Adrenal gland (tissue), 5 donors: Measurements from ENCODE around the gene TFPT.

Experiments used
- CTCF ChIP-seq, 6 experiments: fragments of 450-650 bp in 4 of 6; fragments of 200-600 bp in 2 of 6; sonication (generic) in 1 of 6; IDR thresholded peaks; 1 replicate in 5 of 6; 2 replicates in 1 of 6; pipeline versions ENCODE4 v1.5.1 to v1.8.0; 2016 to 2021; ENCODE audit warnings: antibody characterized with exemption in 6 of 6, mild to moderate bottlenecking in 2 of 6, moderate library complexity in 1 of 6
- POLR2A ChIP-seq, 2 donors: fragments of 450-650 bp; IDR thresholded peaks; one replicate each; pipeline ENCODE4 v1.6.1; 2017; ENCODE audit warnings: antibody characterized with exemption in 2 of 2, mild to moderate bottlenecking in 2 of 2, moderate library complexity in 1 of 2
- donor health status: DM: no; HTN: no; CAD: no.

GRCh38 chr19:54151362-54152035 is 36.0 kb upstream of the TFPT start:
- TF ChIP-seq CTCF (IDR thresholded peaks at IDR 0.05) = no peak
- no peak for TF ChIP-seq POLR2A (IDR thresholded peaks at IDR 0.05)
